Adrenal gland (tissue), 12 donors: ENCODE data around the gene TCF4. TPM values are rescaled to one million over a fixed set of nuclear protein-coding genes. Genes with fewer than 3 reads are reported as not detected.

Experiments used
- DNase-seq, 7 donors: peaks; one replicate each; pipeline ENCODE4 v3.0.0-alpha.2; 2019 to 2020
- H3K27ac ChIP-seq, 5 donors: fragments of 200-600 bp; sonication (generic) in 4 of 5; 1 replicate in 3 of 5; 2 replicates in 2 of 5; pipeline versions ENCODE4 v1.5.1 to v1.8.0; 2016 to 2020; ENCODE audit warnings: mild to moderate bottlenecking in 1 of 5
- H3K27me3 ChIP-seq: fragments of 200-600 bp; 2 replicates; pipeline ENCODE4 v1.8.0; 2021
- H3K36me3 ChIP-seq, 2 donors: fragments of 200-600 bp; replicated peaks in 1 of 2; 1 replicate in 1 of 2; 2 replicates in 1 of 2; pipeline versions ENCODE4 v1.5.1 to v1.8.0; 2018 to 2022
- H3K4me1 ChIP-seq, 2 donors: fragments of 200-600 bp; replicated peaks in 1 of 2; 1 replicate in 1 of 2; 2 replicates in 1 of 2; pipeline versions ENCODE4 v1.5.1 to v1.8.0; 2018 to 2021
- H3K4me3 ChIP-seq, 4 donors: fragments of 200-600 bp; sonication (generic) in 3 of 4; one replicate each; pipeline ENCODE4 v1.5.1; 2016 to 2018
- H3K9me3 ChIP-seq, 3 donors: fragments of 200-600 bp; sonication (generic) in 1 of 3; replicated peaks in 1 of 3; 1 replicate in 2 of 3; 2 replicates in 1 of 3; pipeline versions ENCODE4 v1.5.1 to v1.8.0; 2016 to 2021
- POLR2A ChIP-seq, 2 donors: fragments of 450-650 bp; IDR thresholded peaks; one replicate each; pipeline ENCODE4 v1.6.1; 2017; ENCODE audit warnings: antibody characterized with exemption in 2 of 2, mild to moderate bottlenecking in 2 of 2, moderate library complexity in 1 of 2
- WGBS, 4 donors: extraction: QIAGEN DNeasy Blood & Tissue Kit in 2 of 4; methylation state at CpG; one replicate each; pipeline versions ENCODE4 v1.1.5 to v1.1.7; 2013 to 2017; 5-methylcytosine and 5-hydroxymethylcytosine counted together
- intact Hi-C, 2 donors: fragments of 100-400 bp; cut with DNase I; formaldehyde crosslinking; loops; one replicate each; pipeline versions ENCODE4 v1.14.1 to v1.15.0; 2022 to 2023
- polyA plus RNA-seq, 3 donors: library from polyadenylated mRNA; stranded (reverse); fragments of 200-250 nt in 2 of 3; fragments of 350-450 nt in 1 of 3; fragmentation: Illumina TruSeq in 1 of 3; extraction: RNeasy Lipid Tissue Mini Kit (QIAGEN cat#74804) in 1 of 3; gene quantifications; one replicate each; pipeline ENCODE4 v1.2.3, GENCODE V29; 2013 to 2014
- total RNA-seq, 9 donors: library from RNA; depleted of rRNA in 4 of 9; stranded (reverse); fragments of >200 nt in 4 of 9; fragments of 120-200 nt in 1 of 9; fragmentation: NEBNext Ultra II Directional in 1 of 9; extraction: Animal tissue kit (Norgen Biotek cat#: 25700) in 1 of 9; gene quantifications; one replicate each; pipeline versions ENCODE4 v1.1.0 to v1.2.4, GENCODE V29; 2013 to 2023
- TF ChIP-seq, protein P1 (sequence below), 6 experiments: fragments of 450-650 bp in 4 of 6; fragments of 200-600 bp in 2 of 6; sonication (generic) in 1 of 6; IDR thresholded peaks; 1 replicate in 5 of 6; 2 replicates in 1 of 6; pipeline versions ENCODE4 v1.5.1 to v1.8.0; 2016 to 2021; ENCODE audit warnings: antibody characterized with exemption in 6 of 6, mild to moderate bottlenecking in 2 of 6, moderate library complexity in 1 of 6
- donor health status: healthy with polysubstance abuse.
- donor health status: Bipolar disorder and iron deficiency.
- donor health status: DM: yes; HTN: yes; CAD: no.
- donor health status: DM: no; HTN: no; CAD: no.
- donor health status: DM: no; HTN: no; CAD: no.
- donor health status: DM: yes; HTN: yes; CAD: no.

Gene TCF4
- total and polyA plus RNA-seq, 12 donors, result 21.9 to 196 (median 112) TPM

DNA sequence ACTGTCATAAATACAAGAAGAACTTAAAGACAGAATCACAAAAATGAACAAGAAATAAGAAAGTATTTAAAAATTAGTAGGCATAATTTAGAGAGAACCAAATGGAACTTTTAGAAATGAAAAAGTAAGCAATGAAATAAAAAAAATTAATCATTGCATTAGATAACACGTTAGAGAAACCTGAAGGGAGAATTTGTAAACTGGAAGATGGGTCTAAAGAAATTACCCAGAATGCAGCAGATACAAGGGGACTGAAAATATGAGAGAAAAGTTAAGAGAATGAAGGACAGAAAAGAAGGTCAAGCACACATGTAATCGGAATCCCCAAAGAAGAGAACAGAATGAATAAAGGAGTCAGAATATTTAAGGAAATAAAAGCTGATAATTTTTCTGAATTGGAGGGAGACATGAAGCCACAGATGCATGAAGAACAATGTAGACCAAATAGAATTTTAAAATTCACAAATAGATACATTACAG is 21.5 kb downstream of the TCF4 start:
- 89 to 99% (median 96%) methylated on average over 2 of the region's 2 CpGs for WGBS, 4 donors
- Histone ChIP-seq H3K36me3 (no peaks in the 10 kb centered on the region), H3K4me3 (no peak overlapping the region), H3K9me3 (no peaks in the 10 kb centered on the region), H3K4me1 (peaks cover 0 to 5% of the 10 kb centered on the region in 2 donors), H3K27me3 (no peaks in the 10 kb centered on the region), H3K27ac (no peak overlapping the region)
- DNase-seq, result no peak
- intact Hi-C loops, result no loop called here
- no peak for TF ChIP-seq POLR2A (IDR thresholded peaks at IDR 0.05)
- TF ChIP-seq, protein P1, sequence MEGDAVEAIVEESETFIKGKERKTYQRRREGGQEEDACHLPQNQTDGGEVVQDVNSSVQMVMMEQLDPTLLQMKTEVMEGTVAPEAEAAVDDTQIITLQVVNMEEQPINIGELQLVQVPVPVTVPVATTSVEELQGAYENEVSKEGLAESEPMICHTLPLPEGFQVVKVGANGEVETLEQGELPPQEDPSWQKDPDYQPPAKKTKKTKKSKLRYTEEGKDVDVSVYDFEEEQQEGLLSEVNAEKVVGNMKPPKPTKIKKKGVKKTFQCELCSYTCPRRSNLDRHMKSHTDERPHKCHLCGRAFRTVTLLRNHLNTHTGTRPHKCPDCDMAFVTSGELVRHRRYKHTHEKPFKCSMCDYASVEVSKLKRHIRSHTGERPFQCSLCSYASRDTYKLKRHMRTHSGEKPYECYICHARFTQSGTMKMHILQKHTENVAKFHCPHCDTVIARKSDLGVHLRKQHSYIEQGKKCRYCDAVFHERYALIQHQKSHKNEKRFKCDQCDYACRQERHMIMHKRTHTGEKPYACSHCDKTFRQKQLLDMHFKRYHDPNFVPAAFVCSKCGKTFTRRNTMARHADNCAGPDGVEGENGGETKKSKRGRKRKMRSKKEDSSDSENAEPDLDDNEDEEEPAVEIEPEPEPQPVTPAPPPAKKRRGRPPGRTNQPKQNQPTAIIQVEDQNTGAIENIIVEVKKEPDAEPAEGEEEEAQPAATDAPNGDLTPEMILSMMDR (IDR thresholded peaks at IDR 0.05), result no peak

DNA sequence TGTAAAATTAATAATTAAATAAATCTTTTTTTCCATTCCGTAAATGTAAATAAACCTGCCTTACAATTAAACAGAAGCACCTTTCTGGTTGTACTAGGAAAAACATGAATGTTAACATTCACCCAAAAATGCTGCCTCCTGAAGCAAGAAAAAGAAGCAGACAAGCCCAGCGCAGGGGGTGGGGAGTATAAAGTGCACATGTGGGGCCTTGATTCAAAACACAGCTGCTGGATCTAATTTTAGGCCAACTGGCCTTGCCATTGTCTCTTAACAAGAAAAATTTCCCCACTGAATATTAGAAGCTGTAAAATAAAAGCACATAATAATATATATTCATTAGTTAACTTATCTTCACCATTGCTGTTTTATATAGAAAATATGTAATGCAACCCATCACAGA is 28.3 kb downstream of the TCF4 start:
- H3K36me3 ChIP-seq, result no peaks in the 10 kb centered on the region
- intact Hi-C loops, result no loop called here
- H3K27ac ChIP-seq, result no peak overlapping the region
- 86 to 93% (median 90%) methylated on average over 2 of the region's 2 CpGs for WGBS, 4 donors
- DNase-seq, result no peak
- H3K4me1 ChIP-seq, result peaks cover 0 to 5% of the 10 kb centered on the region in 2 donors
- H3K4me3 ChIP-seq, result no peak overlapping the region
- no peaks in the 10 kb centered on the region for H3K27me3 ChIP-seq
- TF ChIP-seq, protein P1 (IDR thresholded peaks at IDR 0.05), result no peak
- TF ChIP-seq POLR2A (IDR thresholded peaks at IDR 0.05), result no peak
- H3K9me3 ChIP-seq, result no peaks in the 10 kb centered on the region

DNA sequence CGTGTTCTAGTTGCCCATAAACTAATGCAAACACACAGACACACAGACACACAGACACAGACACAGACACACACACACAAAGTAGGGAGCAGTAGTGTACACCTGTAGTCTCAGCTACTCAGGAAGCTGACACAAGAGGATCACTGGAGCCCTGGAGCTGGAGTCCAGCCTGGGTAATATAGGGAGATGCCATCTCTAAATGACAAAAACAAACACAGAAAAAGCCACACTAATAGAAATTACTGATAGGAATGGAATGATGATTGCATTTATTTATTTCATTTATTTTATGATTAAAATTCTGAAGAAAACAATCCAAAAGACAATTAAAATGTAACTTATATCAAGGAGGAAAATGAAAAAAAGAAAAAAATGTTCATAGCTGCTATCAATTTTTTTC is 30.8 kb downstream of the TCF4 start:
- intact Hi-C loops, result no loop called here

DNA sequence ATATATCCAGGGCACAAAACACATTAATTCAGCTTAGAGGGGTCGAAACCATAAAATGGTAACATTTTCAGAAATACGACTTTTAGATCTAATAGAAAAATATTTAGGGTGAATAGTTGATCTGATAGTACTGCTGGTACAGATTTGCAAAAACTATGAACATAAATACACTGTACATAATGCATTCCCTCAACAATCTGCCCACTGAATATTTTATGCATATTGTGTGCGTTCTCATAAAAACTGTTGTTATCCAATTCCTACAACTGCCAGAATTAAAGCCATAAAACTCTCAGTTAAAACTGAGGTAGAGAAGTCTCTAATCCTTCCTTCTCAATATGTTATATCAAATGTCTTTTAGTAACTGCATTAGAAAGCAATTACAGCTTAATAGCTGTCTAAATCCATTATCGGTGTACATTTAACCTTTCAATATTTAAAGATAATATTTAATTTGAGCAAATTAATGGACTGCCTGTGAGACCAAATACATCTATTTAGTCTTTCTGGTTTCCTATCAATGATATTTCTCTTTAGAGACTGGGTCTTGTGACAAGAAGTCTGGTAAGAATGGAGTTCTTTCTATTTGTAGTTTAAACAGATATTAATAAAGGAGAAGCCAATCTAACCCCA is 32.5 kb downstream of the TCF4 start:
- H3K4me1 ChIP-seq, result peaks cover 0 to 5% of the 10 kb centered on the region in 2 donors
- H3K9me3 ChIP-seq, result no peaks in the 10 kb centered on the region
- DNase-seq, result no peak
- intact Hi-C loops, result no loop called here
- no peaks in the 10 kb centered on the region for H3K27me3 ChIP-seq
- H3K36me3 ChIP-seq, result no peaks in the 10 kb centered on the region
- TF ChIP-seq, protein P1 (IDR thresholded peaks at IDR 0.05), result no peak
- TF ChIP-seq POLR2A (IDR thresholded peaks at IDR 0.05), result no peak
- H3K4me3 ChIP-seq, result no peak overlapping the region
- WGBS, 4 donors, result 88 to 93% (median 92%) methylated on average over 4 of the region's 4 CpGs
- H3K27ac ChIP-seq, result no peak overlapping the region

More for the DNA sequence above, 30.8 kb downstream of the TCF4 start:
- DNase-seq, result no peak
- WGBS, 4 donors, result 87 to 100% (median 90%) methylated on average over 1 of the region's 1 CpG
- H3K9me3 ChIP-seq, result no peaks in the 10 kb centered on the region
- TF ChIP-seq, protein P1 (IDR thresholded peaks at IDR 0.05), result no peak
- TF ChIP-seq POLR2A (IDR thresholded peaks at IDR 0.05), result no peak
- no peaks in the 10 kb centered on the region for H3K27me3 ChIP-seq
- no peak overlapping the region for H3K27ac ChIP-seq
- H3K4me1 ChIP-seq, result peaks cover 0 to 5% of the 10 kb centered on the region in 2 donors
- no peaks in the 10 kb centered on the region for H3K36me3 ChIP-seq
- no peak overlapping the region for H3K4me3 ChIP-seq
